Activated naive CD4-positive, alpha-beta T cell treated with anti-CD3 and anti-CD28 coated beads, Interleukin-2, amount 10 ng/mL, durations not matched to agents 7 days and 5 days (primary cell): ENCODE measurements around the gene TMBIM6.
"Not testable (repeated sequence)": the region's sequence is repeated elsewhere in the genome, so short reads cannot be mapped to it uniquely, and the experiment has no call there.

Source experiments
- CTCF ChIA-PET: fragments of 350-600 bp; sonication (Branson Sonifier 250); formaldehyde crosslinking; loops from one replicate; lab custom pipeline; 2021; ENCODE audit warnings: antibody characterized with exemption; lab: Charles Lee
- DNase-seq: peaks from one replicate; pipeline ENCODE4 v3.0.0-alpha.2; 2020
- H3K27ac Mint-ChIP-seq: one replicate; pipeline ENCODE4 v1.8.0; 2021; ENCODE audit warnings: mild to moderate bottlenecking, moderate library complexity, mixed read lengths
- H3K27me3 Mint-ChIP-seq: one replicate; pipeline ENCODE4 v1.8.0; 2021; ENCODE audit warnings: mild to moderate bottlenecking, mixed read lengths
- H3K36me3 Mint-ChIP-seq: one replicate; pipeline ENCODE4 v1.8.0; 2021; ENCODE audit warnings: mixed read lengths
- H3K4me1 Mint-ChIP-seq: one replicate; pipeline ENCODE4 v1.8.0; 2021; ENCODE audit warnings: mixed read lengths
- H3K4me3 Mint-ChIP-seq: one replicate; pipeline ENCODE4 v1.8.0; 2021; ENCODE audit warnings: mild to moderate bottlenecking, moderate library complexity, mixed read lengths
- H3K9me3 Mint-ChIP-seq: one replicate; pipeline ENCODE4 v1.8.0; 2021; ENCODE audit warnings: mixed read lengths

Gene TMBIM6

GRCh38 chr12:49766115-49766455 is 24.7 kb downstream of the TMBIM6 start:
- no peak overlapping the region for H3K4me3 Mint-ChIP-seq
- CTCF ChIA-PET = interaction anchor here (0.6 to 2.1 kb wide), 2 partner anchors 11 to 252 kb away, joined by 4 to 7 read pairs; no protein-coding TSS in a partner anchor
- H3K36me3 Mint-ChIP-seq = peaks cover 41% of the 10 kb centered on the region
- peak overlapping the region; percentile 5 for H3K27ac Mint-ChIP-seq
- H3K4me1 Mint-ChIP-seq = peaks cover 43% of the 10 kb centered on the region
- peaks cover 12% of the 10 kb centered on the region for H3K27me3 Mint-ChIP-seq
- H3K9me3 Mint-ChIP-seq = no peaks in the 10 kb centered on the region
- DNase-seq = no peak

GRCh38 chr12:49767333-49767732 is 26.0 kb downstream of the TMBIM6 start:
- Mint-ChIP-seq H3K9me3 (no peaks in the 10 kb centered on the region), H3K4me3 (no peak overlapping the region), H3K27ac (no peak overlapping the region), H3K4me1 (peaks cover 30% of the 10 kb centered on the region), H3K36me3 (peaks cover 31% of the 10 kb centered on the region), H3K27me3 (peaks cover 12% of the 10 kb centered on the region)
- no peak for DNase-seq
- CTCF ChIA-PET = interaction anchor here (0.7 to 2.1 kb wide), 3 partner anchors 10 to 72 kb away, joined by 3 to 8 read pairs (median 7); no protein-coding TSS in a partner anchor

- H3K27ac Mint-ChIP-seq, H3K9me3 Mint-ChIP-seq, H3K4me3 Mint-ChIP-seq, H3K27me3 Mint-ChIP-seq, DNase-seq, H3K36me3 Mint-ChIP-seq, H3K4me1 Mint-ChIP-seq: not testable (repeated sequence)
- CTCF ChIA-PET = interaction anchor here (0.6 to 1.7 kb wide), 4 partner anchors 9 to 68 kb away, joined by 3 to 9 read pairs (median 4); no protein-coding TSS in a partner anchor
Measured at GRCh38 chr12:49773102-49773501, 31.7 kb downstream of the TMBIM6 start.

- no peaks in the 10 kb centered on the region for H3K9me3 Mint-ChIP-seq
- H3K4me3 Mint-ChIP-seq = no peak overlapping the region
- H3K27ac Mint-ChIP-seq = no peak overlapping the region
- H3K27me3 Mint-ChIP-seq = peaks cover 33% of the 10 kb centered on the region
- peak; percentile 70 for DNase-seq
- no peaks in the 10 kb centered on the region for H3K36me3 Mint-ChIP-seq
- peaks cover 10% of the 10 kb centered on the region for H3K4me1 Mint-ChIP-seq
- CTCF ChIA-PET = interaction anchor here (0.9 to 3.1 kb wide), 9 partner anchors 10 to 193 kb away, joined by 3 to 67 read pairs (median 7); partner anchors contain the start of genes BCDIN3D, NCKAP5L and TMBIM6
Measured at GRCh38 chr12:49776413-49776812, 35.1 kb downstream of the TMBIM6 start.

- no peaks in the 10 kb centered on the region for H3K9me3 Mint-ChIP-seq
- CTCF ChIA-PET = interaction anchor here (0.6 to 3.1 kb wide), 27 partner anchors 9 to 309 kb away, joined by 3 to 67 read pairs (median 7); partner anchors contain the start of genes BCDIN3D, NCKAP5L and TMBIM6
- no peaks in the 10 kb centered on the region for H3K36me3 Mint-ChIP-seq
- DNase-seq = no peak
- H3K4me1 Mint-ChIP-seq = peaks cover 10% of the 10 kb centered on the region
- H3K27ac Mint-ChIP-seq = no peak overlapping the region
- no peak overlapping the region for H3K4me3 Mint-ChIP-seq
- peaks cover 33% of the 10 kb centered on the region for H3K27me3 Mint-ChIP-seq
Measured at GRCh38 chr12:49776858-49777257, 35.5 kb downstream of the TMBIM6 start.

GRCh38 chr12:49777341-49777740 is 36.0 kb downstream of the TMBIM6 start:
- Mint-ChIP-seq H3K9me3 (no peaks in the 10 kb centered on the region), H3K36me3 (no peaks in the 10 kb centered on the region), H3K4me1 (peaks cover 10% of the 10 kb centered on the region), H3K27me3 (peaks cover 34% of the 10 kb centered on the region), H3K27ac (no peak overlapping the region), H3K4me3 (no peak overlapping the region)
- CTCF ChIA-PET = interaction anchor here (0.5 to 3.1 kb wide), 50 partner anchors 9 to 1842 kb away, joined by 3 to 67 read pairs (median 5); partner anchors contain the start of genes BCDIN3D, NCKAP5L and TMBIM6
- no peak for DNase-seq

- H3K9me3 Mint-ChIP-seq = no peaks in the 10 kb centered on the region
- no peaks in the 10 kb centered on the region for H3K36me3 Mint-ChIP-seq
- DNase-seq = peak; percentile 82
- H3K4me3 Mint-ChIP-seq = no peak overlapping the region
- H3K27ac Mint-ChIP-seq = no peak overlapping the region
- peaks cover 10% of the 10 kb centered on the region for H3K4me1 Mint-ChIP-seq
- CTCF ChIA-PET = interaction anchor here (0.5 to 3.1 kb wide), 51 partner anchors 8 to 1842 kb away, joined by 3 to 67 read pairs (median 5); partner anchors contain the start of genes BCDIN3D, NCKAP5L and TMBIM6
- peaks cover 41% of the 10 kb centered on the region for H3K27me3 Mint-ChIP-seq
Measured at GRCh38 chr12:49777800-49778748, 36.7 kb downstream of the TMBIM6 start.

GRCh38 chr12:49779581-49779980 is 38.2 kb downstream of the TMBIM6 start:
- no peak for DNase-seq
- Mint-ChIP-seq H3K36me3 (no peaks in the 10 kb centered on the region), H3K27me3 (peaks cover 56% of the 10 kb centered on the region), H3K4me1 (peaks cover 10% of the 10 kb centered on the region), H3K27ac (no peak overlapping the region), H3K9me3 (no peaks in the 10 kb centered on the region), H3K4me3 (no peak overlapping the region)
- CTCF ChIA-PET = interaction anchor here (2.6 to 3.1 kb wide), 4 partner anchors 18 to 135 kb away, joined by 7 to 67 read pairs (median 15); no protein-coding TSS in a partner anchor

- not testable (repeated sequence) for H3K36me3 Mint-ChIP-seq, DNase-seq, H3K9me3 Mint-ChIP-seq, H3K27ac Mint-ChIP-seq, H3K4me1 Mint-ChIP-seq, H3K4me3 Mint-ChIP-seq
- CTCF ChIA-PET = interaction anchor here (0.7 to 1.2 kb wide), 3 partner anchors 58 to 184 kb away, joined by 3 to 5 read pairs (median 3); no protein-coding TSS in a partner anchor
- peaks cover 62% of the 10 kb centered on the region for H3K27me3 Mint-ChIP-seq
Measured at GRCh38 chr12:49780914-49781313, 39.6 kb downstream of the TMBIM6 start.

GRCh38 chr12:49783917-49784676 is 42.7 kb downstream of the TMBIM6 start:
- Mint-ChIP-seq H3K4me3 (no peak overlapping the region), H3K27ac (no peak overlapping the region), H3K4me1 (no peaks in the 10 kb centered on the region), H3K36me3 (no peaks in the 10 kb centered on the region), H3K9me3 (peaks cover 3% of the 10 kb centered on the region), H3K27me3 (peaks cover 60% of the 10 kb centered on the region)
- DNase-seq = no peak
- CTCF ChIA-PET = interaction anchor here (0.7 to 1.3 kb wide), 4 partner anchors 13 to 148 kb away, joined by 3 to 6 read pairs (median 4); no protein-coding TSS in a partner anchor

- H3K27ac Mint-ChIP-seq = no peak overlapping the region
- H3K27me3 Mint-ChIP-seq = peaks cover 53% of the 10 kb centered on the region
- CTCF ChIA-PET = interaction anchor here (0.7 to 0.9 kb wide), 3 partner anchors 13 to 149 kb away, joined by 3 to 6 read pairs (median 4); no protein-coding TSS in a partner anchor
- no peaks in the 10 kb centered on the region for H3K36me3 Mint-ChIP-seq
- no peak overlapping the region for H3K4me3 Mint-ChIP-seq
- H3K9me3 Mint-ChIP-seq = peaks cover 3% of the 10 kb centered on the region
- no peaks in the 10 kb centered on the region for H3K4me1 Mint-ChIP-seq
- no peak for DNase-seq
Measured at GRCh38 chr12:49784756-49785409, 43.5 kb downstream of the TMBIM6 start.

GRCh38 chr12:49787672-49788071 is 46.3 kb downstream of the TMBIM6 start:
- no peak overlapping the region for H3K27ac Mint-ChIP-seq
- peaks cover 34% of the 10 kb centered on the region for H3K27me3 Mint-ChIP-seq

GRCh38 chr12:49789992-49790391 is 48.6 kb downstream of the TMBIM6 start:
- no peak for DNase-seq
- Mint-ChIP-seq H3K27ac (no peak overlapping the region), H3K4me1 (peaks cover 2% of the 10 kb centered on the region), H3K27me3 (peaks cover 12% of the 10 kb centered on the region), H3K4me3 (no peak overlapping the region), H3K9me3 (peaks cover 3% of the 10 kb centered on the region), H3K36me3 (no peaks in the 10 kb centered on the region)
- CTCF ChIA-PET = interaction anchor here (1.3 kb wide), 1 partner anchor 10 kb away, joined by 3 read pairs; no protein-coding TSS in a partner anchor

More at GRCh38 chr12:49787672-49788071, 46.3 kb downstream of the TMBIM6 start:
- H3K9me3 Mint-ChIP-seq = peaks cover 3% of the 10 kb centered on the region
- CTCF ChIA-PET = interaction anchor here (0.6 to 0.8 kb wide), 2 partner anchors 10 to 388 kb away, joined by 3 read pairs; no protein-coding TSS in a partner anchor
- no peak for DNase-seq
- no peaks in the 10 kb centered on the region for H3K4me1 Mint-ChIP-seq
- no peak overlapping the region for H3K4me3 Mint-ChIP-seq
- H3K36me3 Mint-ChIP-seq = no peaks in the 10 kb centered on the region
